Measurements from ENCODE around the gene NOPCHAP1.
"Not testable (repeated sequence)": the region's sequence is repeated elsewhere in the genome, so short reads cannot be mapped to it uniquely, and the experiment has no call there.

NOPCHAP1 gene

GRCh38 chr12:104986022-104986941 lies at the start of gene NOPCHAP1:
Gene NOPCHAP1, plus strand, starts transcription at chr12:104986316. Its CDS starts 37 bp downstream, at chr12:104986353.
- peak; percentile 45 for DNase-seq (ENCODE audit: low read depth)

GRCh38 chr12:104938371-104938770 lies 47.7 kb upstream of the NOPCHAP1 start:
- DNase-seq (ENCODE audit: low read depth) = no peak

GRCh38 chr12:104939089-104939488 lies 47.0 kb upstream of the NOPCHAP1 start:
- DNase-seq (ENCODE audit: low read depth) = no peak

- no peak for DNase-seq (ENCODE audit: low read depth)
These were observed 44.7 kb upstream of the NOPCHAP1 start for GRCh38 chr12:104941454-104941853.

- DNase-seq (ENCODE audit: low read depth) = no peak
These were observed 44.0 kb upstream of the NOPCHAP1 start for GRCh38 chr12:104942075-104942474.

- DNase-seq (ENCODE audit: low read depth) = not testable (repeated sequence)
These were observed 42.7 kb upstream of the NOPCHAP1 start for GRCh38 chr12:104943401-104943800.

- DNase-seq (ENCODE audit: low read depth) = no peak
These were observed 41.9 kb upstream of the NOPCHAP1 start for GRCh38 chr12:104944252-104944651.

- DNase-seq (ENCODE audit: low read depth) = not testable (repeated sequence)
These were observed 37.4 kb upstream of the NOPCHAP1 start for GRCh38 chr12:104948716-104949115.

- DNase-seq (ENCODE audit: low read depth) = no peak
These were observed 34.2 kb upstream of the NOPCHAP1 start for GRCh38 chr12:104951759-104952509.

GRCh38 chr12:104952816-104953215 lies 33.3 kb upstream of the NOPCHAP1 start:
- no peak for DNase-seq (ENCODE audit: low read depth)

GRCh38 chr12:104953323-104953722 lies 32.8 kb upstream of the NOPCHAP1 start:
- no peak for DNase-seq (ENCODE audit: low read depth)

GRCh38 chr12:104955703-104956102 lies 30.4 kb upstream of the NOPCHAP1 start:
- no peak for DNase-seq (ENCODE audit: low read depth)

- DNase-seq (ENCODE audit: low read depth) = no peak
These were observed 29.0 kb upstream of the NOPCHAP1 start for GRCh38 chr12:104956870-104957718.

GRCh38 chr12:104957719-104958000 lies 28.5 kb upstream of the NOPCHAP1 start:
- DNase-seq (ENCODE audit: low read depth) = no peak

GRCh38 chr12:104958001-104958804 lies 27.9 kb upstream of the NOPCHAP1 start, which contains the start of gene SLC41A2:
Gene SLC41A2, minus strand, starts transcription at chr12:104958290. Its CDS starts 29,763 bp downstream, at chr12:104928527.
- peak; percentile 82 for DNase-seq (ENCODE audit: low read depth)

GRCh38 chr12:104958805-104959334 lies 27.2 kb upstream of the NOPCHAP1 start:
- DNase-seq (ENCODE audit: low read depth) = no peak

- DNase-seq (ENCODE audit: low read depth) = peak; percentile 24
These were observed 26.7 kb upstream of the NOPCHAP1 start for GRCh38 chr12:104959335-104959841.

- no peak for DNase-seq (ENCODE audit: low read depth)
These were observed 25.7 kb upstream of the NOPCHAP1 start for GRCh38 chr12:104960464-104960863.

- no peak for DNase-seq (ENCODE audit: low read depth)
These were observed 22.4 kb upstream of the NOPCHAP1 start for GRCh38 chr12:104963757-104964156.

GRCh38 chr12:104964167-104964855 lies 21.8 kb upstream of the NOPCHAP1 start:
- DNase-seq (ENCODE audit: low read depth) = no peak

Data from fibroblast of the conjunctiva (primary cell).